ENCODE measurements around the gene TULP3.

DNA sequence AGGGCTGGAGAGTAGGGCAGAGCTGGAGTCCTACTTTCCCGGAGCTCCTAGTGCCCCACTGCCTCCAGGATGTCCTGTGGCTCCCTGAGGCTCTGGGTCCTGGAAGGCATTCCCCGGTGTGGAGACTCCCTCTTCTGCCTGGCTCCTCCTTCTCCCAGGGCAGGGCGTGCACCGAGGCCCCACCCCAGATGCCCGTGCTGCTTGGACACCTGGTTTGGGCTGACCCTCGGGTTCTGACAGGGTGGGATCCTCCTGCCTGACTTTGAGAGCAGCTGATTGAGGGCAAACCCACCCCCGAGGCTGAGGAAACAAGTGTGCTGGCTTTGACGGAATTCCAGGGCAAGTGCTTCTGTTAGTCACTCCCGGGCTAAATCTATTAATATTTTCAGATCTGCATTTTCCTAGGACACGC is 83.9 kb downstream of the TULP3 start:
- TF ChIP-seq, protein P1, sequence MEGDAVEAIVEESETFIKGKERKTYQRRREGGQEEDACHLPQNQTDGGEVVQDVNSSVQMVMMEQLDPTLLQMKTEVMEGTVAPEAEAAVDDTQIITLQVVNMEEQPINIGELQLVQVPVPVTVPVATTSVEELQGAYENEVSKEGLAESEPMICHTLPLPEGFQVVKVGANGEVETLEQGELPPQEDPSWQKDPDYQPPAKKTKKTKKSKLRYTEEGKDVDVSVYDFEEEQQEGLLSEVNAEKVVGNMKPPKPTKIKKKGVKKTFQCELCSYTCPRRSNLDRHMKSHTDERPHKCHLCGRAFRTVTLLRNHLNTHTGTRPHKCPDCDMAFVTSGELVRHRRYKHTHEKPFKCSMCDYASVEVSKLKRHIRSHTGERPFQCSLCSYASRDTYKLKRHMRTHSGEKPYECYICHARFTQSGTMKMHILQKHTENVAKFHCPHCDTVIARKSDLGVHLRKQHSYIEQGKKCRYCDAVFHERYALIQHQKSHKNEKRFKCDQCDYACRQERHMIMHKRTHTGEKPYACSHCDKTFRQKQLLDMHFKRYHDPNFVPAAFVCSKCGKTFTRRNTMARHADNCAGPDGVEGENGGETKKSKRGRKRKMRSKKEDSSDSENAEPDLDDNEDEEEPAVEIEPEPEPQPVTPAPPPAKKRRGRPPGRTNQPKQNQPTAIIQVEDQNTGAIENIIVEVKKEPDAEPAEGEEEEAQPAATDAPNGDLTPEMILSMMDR (optimal IDR thresholded peaks at IDR 0.05 in 1 of 3, IDR thresholded peaks at IDR 0.05 in 1 of 3, conservative IDR thresholded peaks at IDR 0.05 in 1 of 3; ENCODE audit: extremely low read depth in 1 of 3, insufficient read depth in 2 of 3, low read length in 3 of 3): no peak
- no peak for TF ChIP-seq EZH2 (IDR thresholded peaks at IDR 0.05; ENCODE audit: low read length)

All from keratinocyte (primary cell).